ENCODE results near the gene KRT1. TPM values are rescaled to one million over a fixed set of nuclear protein-coding genes. Genes with fewer than 3 reads are reported as not detected.

KRT1 gene
- total and polyA plus RNA-seq, 10 of the 15 experiments (the other 5 are each of a cell fraction or from before 2014, with no cell fraction given): not detected

- TF ChIP-seq, protein P1, sequence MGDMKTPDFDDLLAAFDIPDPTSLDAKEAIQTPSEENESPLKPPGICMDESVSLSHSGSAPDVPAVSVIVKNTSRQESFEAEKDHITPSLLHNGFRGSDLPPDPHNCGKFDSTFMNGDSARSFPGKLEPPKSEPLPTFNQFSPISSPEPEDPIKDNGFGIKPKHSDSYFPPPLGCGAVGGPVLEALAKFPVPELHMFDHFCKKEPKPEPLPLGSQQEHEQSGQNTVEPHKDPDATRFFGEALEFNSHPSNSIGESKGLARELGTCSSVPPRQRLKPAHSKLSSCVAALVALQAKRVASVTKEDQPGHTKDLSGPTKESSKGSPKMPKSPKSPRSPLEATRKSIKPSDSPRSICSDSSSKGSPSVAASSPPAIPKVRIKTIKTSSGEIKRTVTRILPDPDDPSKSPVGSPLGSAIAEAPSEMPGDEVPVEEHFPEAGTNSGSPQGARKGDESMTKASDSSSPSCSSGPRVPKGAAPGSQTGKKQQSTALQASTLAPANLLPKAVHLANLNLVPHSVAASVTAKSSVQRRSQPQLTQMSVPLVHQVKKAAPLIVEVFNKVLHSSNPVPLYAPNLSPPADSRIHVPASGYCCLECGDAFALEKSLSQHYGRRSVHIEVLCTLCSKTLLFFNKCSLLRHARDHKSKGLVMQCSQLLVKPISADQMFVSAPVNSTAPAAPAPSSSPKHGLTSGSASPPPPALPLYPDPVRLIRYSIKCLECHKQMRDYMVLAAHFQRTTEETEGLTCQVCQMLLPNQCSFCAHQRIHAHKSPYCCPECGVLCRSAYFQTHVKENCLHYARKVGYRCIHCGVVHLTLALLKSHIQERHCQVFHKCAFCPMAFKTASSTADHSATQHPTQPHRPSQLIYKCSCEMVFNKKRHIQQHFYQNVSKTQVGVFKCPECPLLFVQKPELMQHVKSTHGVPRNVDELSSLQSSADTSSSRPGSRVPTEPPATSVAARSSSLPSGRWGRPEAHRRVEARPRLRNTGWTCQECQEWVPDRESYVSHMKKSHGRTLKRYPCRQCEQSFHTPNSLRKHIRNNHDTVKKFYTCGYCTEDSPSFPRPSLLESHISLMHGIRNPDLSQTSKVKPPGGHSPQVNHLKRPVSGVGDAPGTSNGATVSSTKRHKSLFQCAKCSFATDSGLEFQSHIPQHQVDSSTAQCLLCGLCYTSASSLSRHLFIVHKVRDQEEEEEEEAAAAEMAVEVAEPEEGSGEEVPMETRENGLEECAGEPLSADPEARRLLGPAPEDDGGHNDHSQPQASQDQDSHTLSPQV (IDR thresholded peaks at IDR 0.05): no peak
- no peak for TF ChIP-seq ZNF217 (IDR thresholded peaks at IDR 0.05)
These were observed 5.8 kb downstream of the KRT1 start (continued) for GRCh38 chr12:52674433-52674775.

DNA sequence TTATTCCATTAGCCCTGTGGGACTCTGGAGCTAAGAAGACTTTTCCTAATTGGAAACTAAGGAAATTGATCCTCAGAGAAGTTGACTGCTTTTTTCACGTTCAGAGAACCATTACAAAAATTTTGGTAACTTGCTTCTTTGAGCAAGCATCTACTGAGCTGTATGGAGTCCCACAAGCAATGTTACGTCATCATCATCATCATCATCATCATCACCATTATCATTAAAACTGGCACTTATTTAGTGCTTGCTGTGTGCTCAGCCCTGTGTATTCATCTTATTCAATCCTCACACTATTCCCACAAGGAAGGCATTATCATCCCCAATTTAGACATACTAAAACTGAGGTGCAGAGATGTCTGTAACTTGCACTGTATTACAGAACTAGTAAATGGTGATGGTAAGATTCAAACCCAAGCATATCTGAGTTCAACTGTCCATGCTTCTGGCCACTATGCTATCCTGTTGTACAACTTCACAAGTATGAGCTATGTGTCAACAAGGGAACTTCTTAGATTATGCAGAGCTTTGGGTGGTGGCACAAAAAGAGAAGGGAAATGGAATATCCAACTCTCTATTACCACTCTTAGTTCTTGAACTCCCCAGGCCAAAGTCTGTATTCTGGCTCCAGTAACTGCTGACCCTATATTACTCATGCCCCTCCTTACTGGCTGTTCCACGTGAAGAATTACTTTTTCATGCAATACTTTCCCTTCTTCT is 6.3 kb downstream of the KRT1 start:
- no TSS peak for BruUV-seq (replicated peaks)
- SMC1A ChIA-PET (ENCODE audit: uncharacterized antibody, unreplicated experiment): interaction anchor here (0.7 kb wide), 1 partner anchor 32 kb away, joined by 3 read pairs; no protein-coding TSS in a partner anchor

More for the DNA sequence above, 6.3 kb downstream of the KRT1 start:
- Histone ChIP-seq H3K27me3 (replicated peaks in 1 of 2; ENCODE audit: control insufficient read depth in 2 of 2, insufficient read depth in 2 of 2, low read length in 1 of 2) (no peaks in the 10 kb centered on the region; a peak in 2 of 4 replicates), H4K20me1 (ENCODE audit: control insufficient read depth, insufficient read depth) (no peaks in the 10 kb centered on the region), H3K4me3 (no peak overlapping the region), H3K4me1 (ENCODE audit: control insufficient read depth, insufficient read depth, low read length) (no peaks in the 10 kb centered on the region), H3K4me2 (ENCODE audit: control insufficient read depth, insufficient read depth) (no peak overlapping the region), H3K9ac (ENCODE audit: control insufficient read depth, insufficient read depth, low read length) (no peak overlapping the region), H3K79me2 (ENCODE audit: control insufficient read depth, insufficient read depth, low read length) (no peaks in the 10 kb centered on the region), H3K9me3 (replicated peaks; ENCODE audit: control insufficient read depth, insufficient read depth, low read length) (no peaks in the 10 kb centered on the region), H3K36me3 (ENCODE audit: control insufficient read depth in 2 of 2, insufficient read depth in 2 of 2, low read length in 1 of 2) (no peaks in the 10 kb centered on the region), H3K27ac (ENCODE audit: control insufficient read depth, insufficient read depth) (no peak overlapping the region), H2AFZ (ENCODE audit: control insufficient read depth, low read depth, low read length) (no peak overlapping the region)
- DNase-seq (ENCODE audit: low read depth, low spot score) (no peak), ATAC-seq (no peak), FAIRE-seq (no peak)
- CTCF ChIA-PET: no interaction called here
- in situ Hi-C loops (cut with MboI): no loop called here
- POLR2A ChIA-PET: no interaction called here
- RAD21 ChIA-PET (ENCODE audit: unreplicated experiment): no interaction called here
- TF ChIP-seq PAX8 (IDR thresholded peaks at IDR 0.05) (no peak), PKNOX1 (IDR thresholded peaks at IDR 0.05) (no peak), STAT3 (IDR thresholded peaks at IDR 0.05; ENCODE audit: low read depth, low read length) (no peak), RBBP5 (conservative IDR thresholded peaks at IDR 0.05) (no peak), ZNF207 (IDR thresholded peaks at IDR 0.05; ENCODE audit: borderline replicate concordance) (no peak), BHLHE40 (IDR thresholded peaks at IDR 0.05; ENCODE audit: borderline replicate concordance in 1 of 2, low read depth in 2 of 2, low read length in 1 of 2) (no peak), NFYB (IDR thresholded peaks at IDR 0.05; ENCODE audit: insufficient read depth, low read depth, low read length) (no peak), NR2C2 (IDR thresholded peaks at IDR 0.05; ENCODE audit: borderline replicate concordance, control insufficient read depth, insufficient read length, low read depth) (no peak)
- TF ChIP-seq, protein P2, sequence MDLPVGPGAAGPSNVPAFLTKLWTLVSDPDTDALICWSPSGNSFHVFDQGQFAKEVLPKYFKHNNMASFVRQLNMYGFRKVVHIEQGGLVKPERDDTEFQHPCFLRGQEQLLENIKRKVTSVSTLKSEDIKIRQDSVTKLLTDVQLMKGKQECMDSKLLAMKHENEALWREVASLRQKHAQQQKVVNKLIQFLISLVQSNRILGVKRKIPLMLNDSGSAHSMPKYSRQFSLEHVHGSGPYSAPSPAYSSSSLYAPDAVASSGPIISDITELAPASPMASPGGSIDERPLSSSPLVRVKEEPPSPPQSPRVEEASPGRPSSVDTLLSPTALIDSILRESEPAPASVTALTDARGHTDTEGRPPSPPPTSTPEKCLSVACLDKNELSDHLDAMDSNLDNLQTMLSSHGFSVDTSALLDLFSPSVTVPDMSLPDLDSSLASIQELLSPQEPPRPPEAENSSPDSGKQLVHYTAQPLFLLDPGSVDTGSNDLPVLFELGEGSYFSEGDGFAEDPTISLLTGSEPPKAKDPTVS (IDR thresholded peaks at IDR 0.05; ENCODE audit: low read depth, low read length): no peak
- intact Hi-C loops (cut with micrococcal nuclease; ENCODE audit: unreplicated experiment): no loop called here
- 2% methylated on average over 3 of the region's 3 CpGs for WGBS (ENCODE audit: insufficient coverage, insufficient replicate concordance, low lambda C conversion rate, missing lambda C conversion rate)

Measured in GM12878 (cell line).